Endothelial cell of umbilical vein (primary cell): ENCODE data around the gene TMEFF2. TPM values are rescaled to one million over a fixed set of nuclear protein-coding genes. Genes with fewer than 3 reads are reported as not detected.

Experiments
- BruUV-seq: library from RNA; stranded (reverse); fragments of 400-500 nt; replicated peaks from 2 replicates; lab custom pipeline; 2021; lab: Mats Ljungman, UMichigan
- CTCF ChIA-PET: fragments of 300-600, 350-600 bp; sonication (Branson Sonifier 250); formaldehyde crosslinking; loops from one replicate; lab custom pipeline; 2021; ENCODE audit warnings: antibody characterized with exemption, inconsistent platforms; lab: Charles Lee
- POLR2A ChIA-PET: fragments of 300-600, 350-600 bp; sonication (Branson Sonifier 250); formaldehyde crosslinking; loops from one replicate; lab custom pipeline; 2021; ENCODE audit warnings: antibody characterized with exemption, inconsistent platforms; lab: Charles Lee
- DNase-seq: peaks from one replicate; pipeline ENCODE4 v3.0.0-alpha.2; 2011; ENCODE audit warnings: low read depth, low spot score
- FAIRE-seq: peaks from 2 replicates; lab custom pipeline; 2011; peaks lifted over from hg19 to GRCh38; lab: Jason Lieb, UNC
- H2AFZ ChIP-seq: 2 replicates; pipeline ENCODE4 v1.6.0; 2012; ENCODE audit warnings: low read depth, low read length, control low read depth, inconsistent platforms
- H3K27ac ChIP-seq: 2 replicates; pipeline ENCODE4 v1.5.1; 2011; ENCODE audit warnings: low read depth, mild to moderate bottlenecking, control low read depth, low read length, moderate library complexity; ENCODE audit not compliant: insufficient read depth
- H3K27me3 ChIP-seq, 2 experiments: 2 replicates each; pipeline versions ENCODE4 v1.6.0 to v1.6.1; 2011; ENCODE audit warnings: low read length in 2 of 2, mixed read lengths in 1 of 2; ENCODE audit not compliant: control insufficient read depth in 2 of 2, insufficient read depth in 2 of 2
- H3K36me3 ChIP-seq, 2 experiments: 2 replicates in 1 of 2; 3 replicates in 1 of 2; pipeline ENCODE4 v1.5.1; 2011; ENCODE audit warnings: low read length in 2 of 2, mild to moderate bottlenecking in 1 of 2, moderate library complexity in 1 of 2; ENCODE audit not compliant: control insufficient read depth in 2 of 2, insufficient read depth in 2 of 2; ENCODE audit errors: extremely low read depth in 1 of 2
- H3K4me1 ChIP-seq: 3 replicates; pipeline ENCODE4 v1.5.1; 2011; ENCODE audit warnings: mild to moderate bottlenecking, low read length; ENCODE audit not compliant: control insufficient read depth, insufficient read depth; ENCODE audit errors: extremely low read depth
- H3K4me2 ChIP-seq: 2 replicates; pipeline ENCODE4 v1.6.1; 2011; ENCODE audit warnings: low read length, control low read depth, mixed read lengths; ENCODE audit not compliant: insufficient read depth
- H3K4me3 ChIP-seq, 3 experiments: fragments of 200-600 bp in 1 of 3; sonication (generic), shearing (Covaris generic) in 1 of 3; replicated peaks in 1 of 3; 2 replicates each; pipeline ENCODE4 v1.5.1; 2011 to 2016; ENCODE audit warnings: control low read depth in 3 of 3, low read length in 3 of 3, mild to moderate bottlenecking in 2 of 3, inconsistent platforms in 1 of 3, low read depth in 1 of 3, moderate library complexity in 1 of 3; ENCODE audit not compliant: insufficient read depth in 1 of 3
- H3K79me2 ChIP-seq: 2 replicates; pipeline ENCODE4 v1.6.0; 2012; ENCODE audit warnings: low read length, inconsistent platforms; ENCODE audit not compliant: control insufficient read depth, insufficient read depth
- H3K9ac ChIP-seq: replicated peaks from 2 replicates; pipeline ENCODE3; 2011; ENCODE audit warnings: low read length, control low read depth; ENCODE audit not compliant: insufficient read depth; ENCODE audit errors: extremely low read depth
- H3K9me1 ChIP-seq: replicated peaks from 3 replicates; pipeline ENCODE4 v1.6.0; 2011; ENCODE audit warnings: mild to moderate bottlenecking, low read length; ENCODE audit not compliant: control insufficient read depth, insufficient read depth; ENCODE audit errors: extremely low read depth
- H3K9me3 ChIP-seq: replicated peaks from 2 replicates; pipeline ENCODE4 v1.5.1; 2012; ENCODE audit warnings: low read length, inconsistent platforms; ENCODE audit not compliant: control insufficient read depth, insufficient read depth
- H4K20me1 ChIP-seq: replicated peaks from 2 replicates; pipeline ENCODE3; 2011; ENCODE audit warnings: mild to moderate bottlenecking, low read length; ENCODE audit not compliant: control insufficient read depth, insufficient read depth; ENCODE audit errors: extremely low read depth
- GATA2 ChIP-seq: IDR thresholded peaks from 2 replicates; pipeline ENCODE4 v1.7.0; 2011; ENCODE audit warnings: low read depth, mild to moderate bottlenecking, moderate library complexity, mixed read lengths, low read length; ENCODE audit not compliant: insufficient read length, insufficient read depth
- JUN ChIP-seq: IDR thresholded peaks from 2 replicates; pipeline ENCODE4 v1.6.1; 2011; ENCODE audit warnings: borderline replicate concordance, low read depth; ENCODE audit not compliant: insufficient read length, insufficient read depth
- MAX ChIP-seq: IDR thresholded peaks from 2 replicates; pipeline ENCODE4 v1.6.1; 2011; ENCODE audit not compliant: insufficient read depth, insufficient read length
- POLR2AphosphoS5 ChIP-seq: IDR thresholded peaks from 2 replicates; pipeline ENCODE4 v1.6.1; 2012; ENCODE audit warnings: low read depth, mild to moderate bottlenecking, control low read depth, low read length, moderate library complexity; ENCODE audit not compliant: insufficient read depth
- dilution Hi-C: fragments of 300-500 bp; cut with MboI; formaldehyde crosslinking; loops from one replicate; pipeline ENCODE4 v1.15.0; 2019; ENCODE audit warnings: low sequenced_read_pairs; ENCODE audit not compliant: extremely low pct_ligation_motif_present
- intact Hi-C: fragments of 100-400 bp; cut with micrococcal nuclease; formaldehyde crosslinking; loops from one replicate; pipeline ENCODE4 v1.10.0; 2022
- polyA plus RNA-seq, 4 experiments: library from polyadenylated mRNA; depleted of rRNA in 3 of 4; stranded (reverse) in 3 of 4; unstranded in 1 of 4; fragments of >200 nt; gene quantifications; 2 replicates each; pipeline versions ENCODE4 v1.2.1 to v1.2.3, GENCODE V29; 2011 to 2012; ENCODE audit warnings: missing spikeins in 1 of 4
- total RNA-seq: library from RNA; stranded (reverse); gene quantifications from 2 replicates; pipeline ENCODE4 v1.2.3, GENCODE V29; 2021

The TMEFF2 gene
- total and polyA plus RNA-seq, 2 donors (not counting 3 experiments of a cell fraction or from before 2014, with no cell fraction given), result 0.18 to 0.20 TPM

- Histone ChIP-seq H3K9me3 (no peaks in the 10 kb centered on the region), H2AFZ (no peak overlapping the region), H3K9me1 (no peaks in the 10 kb centered on the region), H3K4me1 (no peaks in the 10 kb centered on the region), H4K20me1 (no peaks in the 10 kb centered on the region), H3K9ac (no peak overlapping the region), H3K4me3 (no peak overlapping the region), H3K27ac (no peak overlapping the region), H3K36me3 (no peaks in the 10 kb centered on the region), H3K27me3 (no peaks in the 10 kb centered on the region), H3K4me2 (no peak overlapping the region), H3K79me2 (no peaks in the 10 kb centered on the region)
- dilution Hi-C loops, result no loop called here
- intact Hi-C loops, result no loop called here
- TF ChIP-seq MAX (no peak), POLR2AphosphoS5 (no peak), GATA2 (no peak)
- BruUV-seq, result no TSS peak
- FAIRE-seq, result no peak
- DNase-seq, result no peak
- CTCF ChIA-PET, result interaction anchor here (1.9 kb wide), 2 partner anchors 10 to 16 kb away, joined by 4 to 8 read pairs; no protein-coding TSS in a partner anchor
- POLR2A ChIA-PET, result no interaction called here
These were observed 178.5 kb downstream of the TMEFF2 start for GRCh38 chr2:192016265-192016664.

- H3K27me3 ChIP-seq, result no peaks in the 10 kb centered on the region
- FAIRE-seq (no peak), DNase-seq (no peak)
- H3K9ac ChIP-seq, result no peak overlapping the region
- no peaks in the 10 kb centered on the region for H4K20me1 ChIP-seq
- H3K9me3 ChIP-seq, result no peaks in the 10 kb centered on the region
- no peak overlapping the region for H3K4me2 ChIP-seq
- H2AFZ ChIP-seq, result no peak overlapping the region
- dilution Hi-C loops (no loop called here), intact Hi-C loops (no loop called here)
- ChIA-PET POLR2A (no interaction called here), CTCF (no interaction called here)
- H3K9me1 ChIP-seq, result no peaks in the 10 kb centered on the region
- H3K4me1 ChIP-seq, result no peaks in the 10 kb centered on the region
- BruUV-seq, result no TSS peak
- no peak overlapping the region for H3K4me3 ChIP-seq
- H3K79me2 ChIP-seq, result no peaks in the 10 kb centered on the region
- H3K27ac ChIP-seq, result no peak overlapping the region
- TF ChIP-seq JUN (no peak), GATA2 (no peak)
- H3K36me3 ChIP-seq, result no peaks in the 10 kb centered on the region
These were observed 181.5 kb downstream of the TMEFF2 start for GRCh38 chr2:192013211-192013610.
